Colon (tissue), 2 donors: ENCODE measurements around the gene COQ2.
"Not testable (repeated sequence)": the region's sequence is repeated elsewhere in the genome, so short reads cannot be mapped to it uniquely, and the experiment has no call there.

Source experiments
- FAIRE-seq: peaks from 2 replicates; lab custom pipeline; 2012; peaks lifted over from hg19 to GRCh38; lab: Jason Lieb, UNC
- donor health status: control.
- donor health status: control.

Gene COQ2

GRCh38 chr4:83283181-83283580, 1.4 kb downstream of the COQ2 start:
- FAIRE-seq = no peak

- FAIRE-seq = no peak
These were observed 2.5 kb downstream of the COQ2 start for GRCh38 chr4:83282049-83282535.

- FAIRE-seq = no peak
These were observed 3.3 kb downstream of the COQ2 start for GRCh38 chr4:83281307-83281706.

- no peak for FAIRE-seq
These were observed 8.1 kb downstream of the COQ2 start for GRCh38 chr4:83276299-83277040.

GRCh38 chr4:83273926-83274325, 10.7 kb downstream of the COQ2 start:
- not testable (repeated sequence) for FAIRE-seq

GRCh38 chr4:83272900-83273299, 11.7 kb downstream of the COQ2 start:
- FAIRE-seq = no peak

GRCh38 chr4:83269256-83269655, 15.3 kb downstream of the COQ2 start:
- no peak for FAIRE-seq

- no peak for FAIRE-seq
These were observed 16.1 kb downstream of the COQ2 start for GRCh38 chr4:83268491-83268890.

- no peak for FAIRE-seq
These were observed 16.6 kb downstream of the COQ2 start for GRCh38 chr4:83267830-83268475.

- FAIRE-seq = no peak
These were observed 17.3 kb downstream of the COQ2 start for GRCh38 chr4:83267121-83267829.

GRCh38 chr4:83266689-83267088, 17.9 kb downstream of the COQ2 start:
- no peak for FAIRE-seq

- no peak for FAIRE-seq
These were observed 21.5 kb downstream of the COQ2 start for GRCh38 chr4:83263106-83263505.

GRCh38 chr4:83262682-83263081, 21.9 kb downstream of the COQ2 start:
- no peak for FAIRE-seq

- no peak for FAIRE-seq
These were observed 23.3 kb downstream of the COQ2 start for GRCh38 chr4:83261307-83261706.

GRCh38 chr4:83259586-83259985, 25.0 kb downstream of the COQ2 start:
- no peak for FAIRE-seq

GRCh38 chr4:83258461-83258860, 26.1 kb downstream of the COQ2 start:
- FAIRE-seq = no peak

- FAIRE-seq = no peak
These were observed 26.8 kb downstream of the COQ2 start for GRCh38 chr4:83257811-83258210.

GRCh38 chr4:83255584-83255983, 29.0 kb downstream of the COQ2 start:
- FAIRE-seq = peak; percentile 88

- FAIRE-seq = no peak
These were observed 31.7 kb downstream of the COQ2 start for GRCh38 chr4:83252782-83253405.

- no peak for FAIRE-seq
These were observed 33.2 kb downstream of the COQ2 start for GRCh38 chr4:83251447-83251830.

GRCh38 chr4:83250687-83251446, 33.7 kb downstream of the COQ2 start:
- no peak for FAIRE-seq

- FAIRE-seq = no peak
These were observed 36.1 kb downstream of the COQ2 start for GRCh38 chr4:83248486-83248885.
